Measurements from ENCODE around the gene TASP1. TPM values are rescaled to one million over a fixed set of nuclear protein-coding genes. Genes with fewer than 3 reads are reported as not detected.

Gene TASP1
- total and polyA plus RNA-seq, 2 donors: 19.9 to 23.3 TPM

DNA sequence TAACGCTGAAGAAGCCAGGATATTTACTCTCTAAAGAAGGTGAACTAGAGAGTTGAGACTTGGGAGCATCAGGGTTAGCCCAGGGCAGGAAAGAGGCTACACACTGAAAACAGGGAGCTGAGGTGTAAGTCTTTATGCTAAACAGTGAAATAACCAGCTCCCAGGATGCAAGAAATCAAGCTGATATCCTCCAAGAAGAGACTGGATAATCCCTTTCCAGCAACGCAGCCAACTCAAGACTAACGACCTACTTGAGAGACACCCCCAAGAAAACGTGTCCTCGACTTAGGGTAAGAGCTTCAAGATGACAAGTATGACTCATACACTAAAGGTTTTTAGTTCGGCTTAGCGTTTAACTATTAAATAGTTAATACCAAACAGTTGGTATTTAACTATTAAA, 202.2 kb downstream of the TASP1 start:
- WGBS: 97% methylated on average over 7 of the region's 7 CpGs

DNA sequence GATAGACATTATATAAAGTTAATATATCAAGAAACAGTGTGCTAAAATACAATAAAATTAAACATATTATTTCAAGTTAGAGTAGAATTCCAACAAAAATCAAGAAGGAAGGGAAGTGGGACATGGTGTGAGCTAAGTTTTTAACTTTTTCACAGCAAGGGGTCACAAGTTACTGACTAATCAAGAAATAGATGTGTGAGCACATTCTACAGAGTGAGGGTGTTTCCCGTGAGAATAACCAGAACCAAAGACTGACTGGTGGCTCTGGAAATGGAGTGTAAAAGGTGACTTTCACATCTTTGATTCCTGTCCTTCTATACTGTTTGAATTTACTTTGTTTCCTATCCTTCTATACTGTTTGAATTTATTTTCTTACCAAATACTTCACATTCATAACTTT, 206.6 kb downstream of the TASP1 start:
- Histone ChIP-seq H3K9me3 (ENCODE audit: control insufficient read depth in 2 of 2, insufficient read depth in 1 of 2, low read length in 1 of 2) (peaks cover 0 to 4% of the 10 kb centered on the region in 2 donors), H3K4me3 (ENCODE audit: low read length in 2 of 2) (no peak overlapping the region), H3K27me3 (ENCODE audit: control insufficient read depth in 2 of 2, insufficient read depth in 1 of 2, low read length in 1 of 2) (no peaks in the 10 kb centered on the region), H3K36me3 (ENCODE audit: control insufficient read depth in 2 of 2, insufficient read depth in 2 of 2, low read length in 1 of 2) (peaks cover 8 to 20% of the 10 kb centered on the region in 2 donors), H3K4me1 (ENCODE audit: control insufficient read depth in 2 of 2, insufficient read depth in 2 of 2, low read length in 2 of 2) (no peaks in the 10 kb centered on the region), H3K27ac (ENCODE audit: low read depth in 1 of 2, low read length in 1 of 2) (no peak overlapping the region)
- DNase-seq (ENCODE audit: low read depth in 6 of 9, low spot score in 9 of 9): no peak
- WGBS: 98% methylated on average over 1 of the region's 1 CpG

More for the DNA sequence above, 202.2 kb downstream of the TASP1 start:
- Histone ChIP-seq H3K36me3 (ENCODE audit: control insufficient read depth in 2 of 2, insufficient read depth in 2 of 2, low read length in 1 of 2) (peaks cover 6 to 13% of the 10 kb centered on the region in 2 donors), H3K27me3 (ENCODE audit: control insufficient read depth in 2 of 2, insufficient read depth in 1 of 2, low read length in 1 of 2) (no peaks in the 10 kb centered on the region), H3K4me3 (ENCODE audit: low read length in 2 of 2) (no peak overlapping the region), H3K9me3 (ENCODE audit: control insufficient read depth in 2 of 2, insufficient read depth in 1 of 2, low read length in 1 of 2) (no peaks in the 10 kb centered on the region), H3K27ac (ENCODE audit: low read depth in 1 of 2, low read length in 1 of 2) (no peak overlapping the region), H3K4me1 (ENCODE audit: control insufficient read depth in 2 of 2, insufficient read depth in 2 of 2, low read length in 2 of 2) (no peaks in the 10 kb centered on the region)
- no peak for DNase-seq (ENCODE audit: low read depth in 6 of 9, low spot score in 9 of 9)

DNA sequence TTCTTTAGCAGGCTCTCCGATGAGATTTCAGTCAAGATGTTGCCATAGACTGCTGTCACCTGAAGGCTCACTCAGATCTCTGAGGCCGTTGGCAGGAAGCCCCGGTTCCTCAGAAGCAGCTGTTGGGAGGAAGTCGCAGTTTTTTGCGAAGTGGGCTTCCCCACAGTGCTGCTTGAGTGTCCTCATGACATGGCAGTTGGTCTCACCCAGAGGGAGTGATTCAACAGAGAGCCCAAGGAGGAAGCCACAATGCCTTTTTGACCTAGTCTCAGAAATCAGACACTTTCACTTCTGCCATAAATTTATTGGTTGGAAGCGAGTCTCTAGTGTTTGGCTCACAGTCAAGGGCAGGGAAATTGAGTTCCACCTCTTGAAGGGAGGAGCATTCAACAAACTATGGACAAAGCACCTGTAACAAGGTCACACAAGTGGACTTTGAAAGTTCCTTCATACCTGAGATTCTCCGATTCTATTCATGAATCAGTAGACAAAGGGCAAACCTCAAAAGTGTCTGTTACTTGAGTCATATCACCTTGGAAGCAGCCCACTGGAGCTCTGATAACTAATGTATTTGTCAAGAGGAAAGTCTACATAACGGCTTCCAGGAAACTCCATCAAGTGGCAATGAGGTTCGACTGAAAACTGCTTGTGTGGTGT, 208.3 kb downstream of the TASP1 start:
- H3K36me3 ChIP-seq (ENCODE audit: control insufficient read depth in 2 of 2, insufficient read depth in 2 of 2, low read length in 1 of 2): peaks cover 8 to 20% of the 10 kb centered on the region in 2 donors
- H3K27ac ChIP-seq (ENCODE audit: low read depth in 1 of 2, low read length in 1 of 2): no peak overlapping the region
- 74% methylated on average over 9 of the region's 9 CpGs for WGBS
- peaks cover 0 to 4% of the 10 kb centered on the region in 2 donors for H3K9me3 ChIP-seq (ENCODE audit: control insufficient read depth in 2 of 2, insufficient read depth in 1 of 2, low read length in 1 of 2)
- H3K4me1 ChIP-seq (ENCODE audit: control insufficient read depth in 2 of 2, insufficient read depth in 2 of 2, low read length in 2 of 2): no peaks in the 10 kb centered on the region
- DNase-seq (ENCODE audit: low read depth in 6 of 9, low spot score in 9 of 9): peak in 3 of 9 donors; percentile 7 to 33 (median 8)
- no peaks in the 10 kb centered on the region for H3K27me3 ChIP-seq (ENCODE audit: control insufficient read depth in 2 of 2, insufficient read depth in 1 of 2, low read length in 1 of 2)
- no peak overlapping the region for H3K4me3 ChIP-seq (ENCODE audit: low read length in 2 of 2)

DNA sequence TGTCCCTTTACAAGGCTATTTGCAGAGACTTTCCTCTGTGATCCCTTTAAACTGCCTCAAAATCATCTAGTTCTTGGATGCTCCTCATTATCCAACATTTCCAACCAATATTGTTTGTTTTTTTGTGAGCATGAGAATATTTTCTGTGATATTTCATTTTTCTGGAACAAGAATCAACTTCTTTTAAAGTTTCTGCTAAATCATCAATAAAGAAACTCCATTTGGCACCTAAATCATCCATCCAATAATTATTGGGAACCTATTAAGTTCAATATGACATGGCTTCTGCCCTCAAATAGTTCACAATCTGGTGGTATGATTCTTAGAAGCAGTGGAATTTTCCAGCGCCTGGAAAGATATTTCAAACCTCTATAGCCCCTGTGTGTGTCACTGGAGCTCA, 210.0 kb downstream of the TASP1 start:
- 100% methylated on average over 1 of the region's 1 CpG for WGBS
- Histone ChIP-seq H3K36me3 (ENCODE audit: control insufficient read depth in 2 of 2, insufficient read depth in 2 of 2, low read length in 1 of 2) (peaks cover 3 to 12% of the 10 kb centered on the region in 2 donors), H3K9me3 (ENCODE audit: control insufficient read depth in 2 of 2, insufficient read depth in 1 of 2, low read length in 1 of 2) (peaks cover 0 to 4% of the 10 kb centered on the region in 2 donors), H3K4me1 (ENCODE audit: control insufficient read depth in 2 of 2, insufficient read depth in 2 of 2, low read length in 2 of 2) (no peaks in the 10 kb centered on the region), H3K27ac (ENCODE audit: low read depth in 1 of 2, low read length in 1 of 2) (no peak overlapping the region), H3K4me3 (ENCODE audit: low read length in 2 of 2) (no peak overlapping the region), H3K27me3 (ENCODE audit: control insufficient read depth in 2 of 2, insufficient read depth in 1 of 2, low read length in 1 of 2) (no peaks in the 10 kb centered on the region)
- DNase-seq (ENCODE audit: low read depth in 6 of 9, low spot score in 9 of 9): no peak

DNA sequence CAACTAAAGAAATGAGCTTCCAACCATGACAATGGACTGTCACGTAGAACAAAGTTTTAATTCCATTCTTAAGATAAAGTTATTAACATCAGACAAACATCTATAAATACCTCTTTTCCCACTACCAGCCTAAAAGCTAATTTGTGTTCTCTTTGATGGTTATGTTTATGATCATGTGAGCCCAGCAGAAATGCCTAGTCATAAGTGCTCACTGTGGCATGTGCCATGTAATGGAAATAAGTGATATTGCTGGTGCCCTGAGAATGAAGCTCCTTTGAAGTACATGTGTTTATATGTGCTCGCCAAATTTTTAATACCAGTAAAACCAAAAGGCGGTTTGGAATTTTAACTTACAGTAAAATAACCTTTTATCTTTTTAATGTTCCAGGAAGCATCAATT, 211.9 kb downstream of the TASP1 start:
- no peaks in the 10 kb centered on the region for H3K4me1 ChIP-seq (ENCODE audit: control insufficient read depth in 2 of 2, insufficient read depth in 2 of 2, low read length in 2 of 2)
- no peaks in the 10 kb centered on the region for H3K27me3 ChIP-seq (ENCODE audit: control insufficient read depth in 2 of 2, insufficient read depth in 1 of 2, low read length in 1 of 2)
- no peak overlapping the region for H3K27ac ChIP-seq (ENCODE audit: low read depth in 1 of 2, low read length in 1 of 2)
- WGBS: 70% methylated on average over 3 of the region's 3 CpGs
- DNase-seq (ENCODE audit: low read depth in 6 of 9, low spot score in 9 of 9): peak in 1 of 9 donors; percentile 9
- H3K9me3 ChIP-seq (ENCODE audit: control insufficient read depth in 2 of 2, insufficient read depth in 1 of 2, low read length in 1 of 2): peaks cover 0 to 4% of the 10 kb centered on the region in 2 donors
- no peak overlapping the region for H3K4me3 ChIP-seq (ENCODE audit: low read length in 2 of 2)
- peaks cover 3 to 7% of the 10 kb centered on the region in 2 donors for H3K36me3 ChIP-seq (ENCODE audit: control insufficient read depth in 2 of 2, insufficient read depth in 2 of 2, low read length in 1 of 2)

DNA sequence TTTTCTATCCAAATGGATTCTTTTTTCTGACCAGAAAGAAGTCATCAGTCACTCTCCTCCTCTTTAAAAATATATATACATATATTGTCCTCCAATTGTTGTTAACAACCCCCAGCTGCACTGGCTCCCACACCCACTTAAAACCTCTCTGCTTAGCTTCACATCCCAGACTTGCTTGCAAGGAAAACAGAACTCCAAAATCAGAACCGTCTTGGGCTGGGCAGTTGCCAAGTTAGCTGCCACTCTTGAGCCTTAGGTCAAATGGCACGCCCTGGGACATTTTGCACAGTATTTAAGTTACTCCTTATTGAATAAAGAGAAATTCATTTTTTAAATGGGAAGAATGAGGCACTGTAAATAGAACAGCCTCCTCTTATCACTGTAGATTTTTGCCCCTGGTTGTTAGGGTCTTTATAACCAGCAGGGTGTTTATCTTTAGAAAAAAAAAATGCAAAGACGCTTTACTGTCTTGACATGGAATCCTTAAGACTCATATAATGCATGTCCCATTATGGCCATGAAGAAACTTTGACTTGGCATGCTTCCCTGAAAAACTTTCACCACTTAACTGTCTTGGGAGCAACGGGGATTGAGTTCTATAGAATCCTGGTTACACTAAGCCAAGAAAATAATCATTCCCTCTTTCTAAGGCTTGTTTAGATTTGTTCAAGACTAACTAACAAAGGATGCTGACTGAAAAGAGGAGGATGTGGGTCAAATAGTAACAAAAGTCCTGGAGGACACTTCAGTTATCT, 213.2 kb downstream of the TASP1 start:
- Histone ChIP-seq H3K9me3 (ENCODE audit: control insufficient read depth in 2 of 2, insufficient read depth in 1 of 2, low read length in 1 of 2) (peaks cover 0 to 4% of the 10 kb centered on the region in 2 donors), H3K27ac (ENCODE audit: low read depth in 1 of 2, low read length in 1 of 2) (no peak overlapping the region), H3K4me3 (ENCODE audit: low read length in 2 of 2) (no peak overlapping the region), H3K27me3 (ENCODE audit: control insufficient read depth in 2 of 2, insufficient read depth in 1 of 2, low read length in 1 of 2) (no peaks in the 10 kb centered on the region), H3K4me1 (ENCODE audit: control insufficient read depth in 2 of 2, insufficient read depth in 2 of 2, low read length in 2 of 2) (no peaks in the 10 kb centered on the region), H3K36me3 (ENCODE audit: control insufficient read depth in 2 of 2, insufficient read depth in 2 of 2, low read length in 1 of 2) (peaks cover 3 to 6% of the 10 kb centered on the region in 2 donors)
- WGBS: 96% methylated on average over 4 of the region's 4 CpGs
- no peak for DNase-seq (ENCODE audit: low read depth in 6 of 9, low spot score in 9 of 9)

DNA sequence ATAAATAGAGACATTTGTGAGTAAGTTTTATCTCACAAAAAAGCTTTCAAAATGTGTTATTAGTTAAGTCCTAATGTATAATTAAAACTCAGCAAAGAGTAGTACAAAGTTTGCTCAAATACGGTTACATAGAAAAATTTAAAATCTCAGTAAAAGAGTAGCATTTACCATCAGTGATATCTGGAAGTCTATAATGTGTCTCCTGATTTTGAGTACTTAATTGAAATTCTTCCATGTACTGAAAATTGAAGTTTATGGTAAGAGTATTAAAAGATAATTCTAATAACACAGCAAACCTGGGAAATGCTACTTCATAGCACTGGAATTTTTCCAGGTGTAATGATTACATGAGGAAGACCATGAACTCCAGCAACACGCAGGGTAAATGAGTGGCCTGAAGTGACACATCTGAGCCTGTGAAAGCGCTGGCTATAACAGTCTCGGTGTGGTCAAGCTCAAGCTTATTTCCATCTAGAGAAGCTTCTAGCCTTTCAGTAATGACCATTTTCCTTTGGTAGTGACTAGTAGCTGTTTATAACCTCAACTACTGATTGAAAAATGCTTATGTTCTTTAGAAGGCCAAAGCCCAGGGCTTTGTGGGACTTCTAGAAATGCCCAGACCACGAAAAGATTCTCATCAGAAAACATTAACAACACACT, 214.4 kb downstream of the TASP1 start:
- Histone ChIP-seq H3K9me3 (ENCODE audit: control insufficient read depth in 2 of 2, insufficient read depth in 1 of 2, low read length in 1 of 2) (no peaks in the 10 kb centered on the region), H3K36me3 (ENCODE audit: control insufficient read depth in 2 of 2, insufficient read depth in 2 of 2, low read length in 1 of 2) (no peaks in the 10 kb centered on the region), H3K4me3 (ENCODE audit: low read length in 2 of 2) (no peak overlapping the region), H3K27ac (ENCODE audit: low read depth in 1 of 2, low read length in 1 of 2) (no peak overlapping the region), H3K27me3 (ENCODE audit: control insufficient read depth in 2 of 2, insufficient read depth in 1 of 2, low read length in 1 of 2) (no peaks in the 10 kb centered on the region), H3K4me1 (ENCODE audit: control insufficient read depth in 2 of 2, insufficient read depth in 2 of 2, low read length in 2 of 2) (no peaks in the 10 kb centered on the region)
- no peak for DNase-seq (ENCODE audit: low read depth in 6 of 9, low spot score in 9 of 9)
- 99% methylated on average over 5 of the region's 5 CpGs for WGBS

DNA sequence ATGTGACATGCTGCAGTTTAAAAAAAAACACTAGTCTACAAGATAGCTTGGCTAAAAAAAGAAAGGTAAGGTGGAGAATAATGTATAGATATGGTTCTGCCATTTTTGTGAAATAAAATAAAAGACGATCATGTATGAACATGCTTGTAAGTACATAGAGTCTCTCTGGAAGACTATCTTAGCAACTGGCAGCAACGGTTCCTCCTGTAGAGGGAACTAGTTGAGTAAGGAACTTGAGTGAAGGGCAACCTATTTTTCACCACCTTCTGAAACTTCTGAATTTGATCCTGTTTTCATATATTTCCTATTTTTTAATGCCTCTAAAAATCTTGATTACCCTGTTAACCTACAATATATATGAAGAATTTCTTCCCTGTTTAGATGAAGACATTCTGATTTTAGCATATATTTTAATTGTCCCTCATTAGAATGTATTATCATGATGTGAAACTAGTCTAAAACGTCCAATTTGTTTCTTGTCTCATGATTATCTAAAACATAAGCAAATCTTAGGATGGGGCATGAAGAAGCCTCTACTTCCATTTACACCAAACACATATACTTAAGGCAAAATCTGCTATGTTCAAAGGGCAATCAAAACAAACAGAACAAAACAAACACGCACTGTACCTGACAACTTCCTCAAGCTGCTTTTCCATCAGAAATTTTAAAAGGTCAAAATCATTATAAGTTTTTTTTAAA, 215.1 kb downstream of the TASP1 start:
- no peak overlapping the region for H3K4me3 ChIP-seq (ENCODE audit: low read length in 2 of 2)
- no peaks in the 10 kb centered on the region for H3K27me3 ChIP-seq (ENCODE audit: control insufficient read depth in 2 of 2, insufficient read depth in 1 of 2, low read length in 1 of 2)
- no peaks in the 10 kb centered on the region for H3K36me3 ChIP-seq (ENCODE audit: control insufficient read depth in 2 of 2, insufficient read depth in 2 of 2, low read length in 1 of 2)
- no peak overlapping the region for H3K27ac ChIP-seq (ENCODE audit: low read depth in 1 of 2, low read length in 1 of 2)
- no peaks in the 10 kb centered on the region for H3K4me1 ChIP-seq (ENCODE audit: control insufficient read depth in 2 of 2, insufficient read depth in 2 of 2, low read length in 2 of 2)
- H3K9me3 ChIP-seq (ENCODE audit: control insufficient read depth in 2 of 2, insufficient read depth in 1 of 2, low read length in 1 of 2): no peaks in the 10 kb centered on the region
- DNase-seq (ENCODE audit: low read depth in 6 of 9, low spot score in 9 of 9): no peak
- 98% methylated on average over 4 of the region's 4 CpGs for WGBS

All from thymus (tissue), 11 donors.